ENCODE results near the gene NFIB.

Gene NFIB

DNA sequence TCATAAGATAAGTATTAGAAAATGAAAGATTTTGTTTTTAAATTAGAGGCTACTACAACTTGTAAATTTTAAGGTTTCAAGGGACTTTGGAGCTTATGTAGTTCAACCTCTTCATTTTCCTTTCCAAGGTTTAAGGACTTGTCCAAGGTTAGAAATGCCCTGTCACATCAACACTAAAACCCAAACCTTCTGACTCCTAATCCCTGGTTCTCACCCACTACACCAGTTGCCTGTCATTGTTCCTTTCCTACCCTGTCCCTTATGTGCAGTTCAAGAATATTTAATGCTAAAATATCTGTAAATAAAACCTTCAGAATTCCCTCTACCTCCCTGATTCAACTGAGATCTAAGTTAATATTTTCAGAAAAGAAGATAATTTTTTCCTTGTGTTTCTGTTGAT is 206.4 kb downstream of the NFIB start:
- no peak overlapping the region for H3K4me3 ChIP-seq (ENCODE audit: low read depth, low read length)
- TF ChIP-seq, protein P1, sequence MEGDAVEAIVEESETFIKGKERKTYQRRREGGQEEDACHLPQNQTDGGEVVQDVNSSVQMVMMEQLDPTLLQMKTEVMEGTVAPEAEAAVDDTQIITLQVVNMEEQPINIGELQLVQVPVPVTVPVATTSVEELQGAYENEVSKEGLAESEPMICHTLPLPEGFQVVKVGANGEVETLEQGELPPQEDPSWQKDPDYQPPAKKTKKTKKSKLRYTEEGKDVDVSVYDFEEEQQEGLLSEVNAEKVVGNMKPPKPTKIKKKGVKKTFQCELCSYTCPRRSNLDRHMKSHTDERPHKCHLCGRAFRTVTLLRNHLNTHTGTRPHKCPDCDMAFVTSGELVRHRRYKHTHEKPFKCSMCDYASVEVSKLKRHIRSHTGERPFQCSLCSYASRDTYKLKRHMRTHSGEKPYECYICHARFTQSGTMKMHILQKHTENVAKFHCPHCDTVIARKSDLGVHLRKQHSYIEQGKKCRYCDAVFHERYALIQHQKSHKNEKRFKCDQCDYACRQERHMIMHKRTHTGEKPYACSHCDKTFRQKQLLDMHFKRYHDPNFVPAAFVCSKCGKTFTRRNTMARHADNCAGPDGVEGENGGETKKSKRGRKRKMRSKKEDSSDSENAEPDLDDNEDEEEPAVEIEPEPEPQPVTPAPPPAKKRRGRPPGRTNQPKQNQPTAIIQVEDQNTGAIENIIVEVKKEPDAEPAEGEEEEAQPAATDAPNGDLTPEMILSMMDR (IDR thresholded peaks at IDR 0.05; ENCODE audit: low read depth, low read length), result no peak

DNA sequence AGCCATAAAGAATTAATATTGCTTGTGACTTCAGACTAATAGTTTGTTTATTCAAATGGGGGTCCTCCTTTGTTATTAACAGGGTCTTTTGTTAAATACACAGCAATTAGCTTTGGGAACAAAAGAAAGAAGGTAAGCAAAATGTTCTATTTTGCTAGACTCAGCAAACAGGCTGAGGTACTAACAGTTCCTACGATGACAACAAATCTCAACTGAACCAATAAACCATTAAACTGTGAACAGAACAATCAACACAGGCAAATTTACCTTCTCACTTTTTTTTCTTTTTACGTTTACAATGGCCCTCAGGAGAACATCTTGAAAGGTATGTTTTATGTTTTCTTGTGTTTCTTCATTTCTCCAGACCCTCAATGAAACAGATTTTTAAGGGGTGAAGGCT is 207.2 kb downstream of the NFIB start:
- no peak overlapping the region for H3K4me3 ChIP-seq (ENCODE audit: low read depth, low read length)
- TF ChIP-seq, protein P1 (IDR thresholded peaks at IDR 0.05; ENCODE audit: low read depth, low read length), result no peak

DNA sequence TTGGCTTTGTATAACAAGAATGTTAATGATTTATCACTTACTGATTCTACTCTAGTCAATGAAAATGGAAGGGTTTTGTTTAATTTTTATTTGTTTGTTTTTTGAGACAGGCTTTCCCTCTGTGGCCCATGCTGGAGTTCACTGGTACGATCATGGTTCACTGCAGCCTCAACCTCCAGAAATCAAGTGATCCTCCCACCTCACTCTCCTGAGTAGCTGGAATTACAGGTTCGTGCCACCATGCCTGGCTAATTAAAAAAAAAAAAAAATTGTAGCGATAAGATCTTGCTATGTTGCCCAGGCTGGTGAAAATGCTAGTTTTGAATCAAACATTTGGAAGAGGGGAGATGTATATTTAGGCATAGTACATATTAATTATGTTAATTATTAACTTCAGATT is 209.4 kb downstream of the NFIB start:
- TF ChIP-seq, protein P1 (IDR thresholded peaks at IDR 0.05; ENCODE audit: low read depth, low read length), result no peak

DNA sequence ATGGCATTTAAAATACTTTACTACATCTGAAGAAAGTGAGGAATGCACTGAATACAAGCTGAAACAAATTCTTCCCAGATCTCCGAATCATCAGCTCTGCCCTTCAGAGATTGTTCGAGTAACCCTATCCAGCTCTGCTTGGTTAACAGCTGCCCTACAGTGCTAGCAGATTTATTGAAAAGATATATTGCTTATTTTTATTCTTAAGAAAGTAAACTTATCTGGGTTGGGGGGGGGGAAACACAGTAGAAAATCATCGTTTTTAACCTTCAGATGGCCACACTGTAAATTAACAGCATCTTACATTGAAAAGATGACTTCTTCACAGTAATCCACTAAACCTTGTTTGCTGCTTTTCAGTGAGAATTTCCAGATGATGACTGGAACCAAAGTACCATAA is 210.8 kb downstream of the NFIB start:
- TF ChIP-seq, protein P1 (IDR thresholded peaks at IDR 0.05; ENCODE audit: low read depth, low read length), result no peak
- no peak overlapping the region for H3K4me3 ChIP-seq (ENCODE audit: low read depth, low read length)

More for the DNA sequence above, 209.4 kb downstream of the NFIB start:
- H3K4me3 ChIP-seq (ENCODE audit: low read depth, low read length), result no peak overlapping the region

DNA sequence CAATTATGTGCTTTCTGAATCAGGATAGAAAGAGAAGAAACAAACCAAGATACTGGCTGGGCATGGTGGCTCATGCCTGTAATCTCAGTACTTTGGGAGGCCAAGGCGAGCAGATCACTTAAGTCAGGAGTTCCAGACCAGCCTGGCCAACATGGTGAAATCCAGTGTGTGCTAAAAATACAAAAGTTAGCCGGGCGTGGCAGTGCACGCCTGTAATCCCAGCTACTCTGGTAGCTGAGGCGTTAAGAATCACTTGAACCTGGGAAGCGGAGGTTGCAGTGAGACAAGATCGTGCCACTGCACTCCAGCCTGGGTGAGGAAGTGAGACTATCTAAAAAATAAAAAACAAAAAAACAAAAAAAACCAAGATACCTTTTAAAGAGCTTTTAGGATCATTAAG is 214.2 kb downstream of the NFIB start:
- TF ChIP-seq, protein P1 (IDR thresholded peaks at IDR 0.05; ENCODE audit: low read depth, low read length), result no peak
- H3K4me3 ChIP-seq (ENCODE audit: low read depth, low read length), result no peak overlapping the region

DNA sequence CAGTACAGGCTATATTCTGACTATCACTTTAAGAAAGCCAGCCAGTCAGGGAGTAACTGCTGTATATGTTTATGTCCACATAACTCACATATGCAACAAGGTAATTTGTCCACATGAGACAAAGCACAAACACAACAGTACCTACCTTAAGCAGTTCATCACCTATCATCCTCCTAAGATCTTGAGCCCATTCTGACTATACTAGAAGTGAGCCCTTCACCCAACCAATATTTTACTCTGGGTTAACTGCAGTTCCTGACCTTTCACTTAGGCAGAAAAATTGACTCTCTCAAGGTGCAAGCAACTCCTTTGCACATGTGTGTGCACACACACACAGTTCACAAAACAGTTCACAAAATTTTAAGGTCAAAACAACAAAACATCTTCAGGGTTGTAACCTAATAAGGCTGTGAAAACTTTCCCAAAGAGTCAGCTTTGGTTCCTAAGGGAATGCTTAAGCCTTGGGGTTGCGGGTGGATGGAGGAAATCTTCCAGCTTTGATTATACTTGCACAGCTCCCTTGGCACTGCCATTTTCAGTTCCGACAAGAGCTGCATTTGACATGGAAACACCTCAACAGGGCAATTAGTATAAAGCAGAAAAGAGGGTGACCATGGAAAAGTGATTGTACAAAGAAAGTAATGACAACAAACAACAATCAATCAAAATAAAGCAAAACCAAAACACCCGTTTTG is 215.3 kb downstream of the NFIB start:
- TF ChIP-seq, protein P1 (IDR thresholded peaks at IDR 0.05; ENCODE audit: low read depth, low read length), result no peak
- no peak overlapping the region for H3K4me3 ChIP-seq (ENCODE audit: low read depth, low read length)

DNA sequence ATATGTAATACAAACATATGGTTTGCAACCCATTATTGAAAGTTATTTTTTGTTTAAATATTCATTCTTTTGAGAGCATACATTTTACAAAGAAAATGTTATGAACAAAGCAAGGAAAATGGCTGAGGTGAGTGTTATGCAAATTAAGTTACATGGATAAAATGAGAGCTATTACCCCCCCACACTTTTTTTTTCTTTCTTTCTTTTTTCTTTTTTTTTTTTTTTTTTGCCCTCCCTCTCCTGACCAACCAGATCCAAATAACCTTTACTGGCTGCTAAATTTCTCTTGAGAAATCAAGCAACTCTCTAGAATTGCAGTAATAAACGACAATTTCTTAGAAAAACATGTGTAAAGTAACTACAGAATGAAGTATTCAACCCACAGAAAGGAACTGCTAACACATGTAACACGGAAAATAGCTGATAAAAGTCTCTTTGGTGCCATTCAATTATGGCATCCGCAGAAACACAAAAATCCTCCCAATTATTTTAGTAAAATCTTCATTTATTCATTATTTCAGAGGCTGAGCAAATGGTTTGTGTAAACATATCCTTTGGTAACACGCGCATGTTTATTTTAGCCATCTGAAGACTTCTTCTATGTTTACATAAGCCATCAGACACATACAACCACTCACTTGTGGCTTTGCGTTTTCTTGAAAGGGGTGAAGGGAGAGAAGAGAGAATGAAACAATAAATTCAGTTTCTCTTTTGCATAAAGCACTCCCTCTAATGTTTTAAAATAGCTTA is 216.1 kb downstream of the NFIB start:
- TF ChIP-seq, protein P1 (IDR thresholded peaks at IDR 0.05; ENCODE audit: low read depth, low read length), result no peak
- H3K4me3 ChIP-seq (ENCODE audit: low read depth, low read length), result no peak overlapping the region

Data from WI38 (cell line).